ENCODE results near the gene POLD1. TPM values are rescaled to one million over a fixed set of nuclear protein-coding genes. Genes with fewer than 3 reads are reported as not detected.

The POLD1 gene
- total and polyA plus RNA-seq, 5 donors from 2014 or later: 19.3 to 28.1 (median 21.4) TPM

- Histone ChIP-seq H3K4me3 (ENCODE audit: low read depth, low read length) (no peak overlapping the region), H3K27ac (ENCODE audit: insufficient read depth, low read length, poor library complexity, severe bottlenecking) (no peak overlapping the region), H3K27me3 (ENCODE audit: control insufficient read depth, insufficient read depth, low read length) (no peaks in the 10 kb centered on the region), H3K9me3 (ENCODE audit: control insufficient read depth in 2 of 2, low read length in 2 of 2) (no peaks in the 10 kb centered on the region), H3K36me3 (ENCODE audit: control insufficient read depth, insufficient read depth, low read length) (no peaks in the 10 kb centered on the region), H3K4me1 (ENCODE audit: control insufficient read depth, insufficient read depth, low read length, poor library complexity, severe bottlenecking) (peaks cover 5% of the 10 kb centered on the region)
- no peak overlapping the region for H3K27ac Mint-ChIP-seq
- DNase-seq (no peak), ATAC-seq (ENCODE audit: low read depth in 2 of 2) (no peak)
- H3K4me1 Mint-ChIP-seq: no peaks in the 10 kb centered on the region
- H3K9me3 Mint-ChIP-seq: no peaks in the 10 kb centered on the region
- H3K27me3 Mint-ChIP-seq: no peaks in the 10 kb centered on the region
- H3K36me3 Mint-ChIP-seq: no peaks in the 10 kb centered on the region
- no peak overlapping the region for H3K4me3 Mint-ChIP-seq
These were observed 28.9 kb downstream of the POLD1 start for GRCh38 chr19:50413096-50413495.

GRCh38 chr19:50413531-50413930 is 29.4 kb downstream of the POLD1 start:
- H3K4me3 ChIP-seq (ENCODE audit: low read depth, low read length): no peak overlapping the region
- ATAC-seq (ENCODE audit: low read depth in 2 of 2) (no peak), DNase-seq (no peak)
- H3K27me3 ChIP-seq (ENCODE audit: control insufficient read depth, insufficient read depth, low read length): no peaks in the 10 kb centered on the region
- no peaks in the 10 kb centered on the region for H3K36me3 Mint-ChIP-seq
- H3K4me1 Mint-ChIP-seq: no peaks in the 10 kb centered on the region
- H3K27ac Mint-ChIP-seq: no peak overlapping the region
- H3K27ac ChIP-seq (ENCODE audit: insufficient read depth, low read length, poor library complexity, severe bottlenecking): no peak overlapping the region
- H3K4me3 Mint-ChIP-seq: no peak overlapping the region
- no peaks in the 10 kb centered on the region for H3K27me3 Mint-ChIP-seq
- H3K36me3 ChIP-seq (ENCODE audit: control insufficient read depth, insufficient read depth, low read length): no peaks in the 10 kb centered on the region
- H3K4me1 ChIP-seq (ENCODE audit: control insufficient read depth, insufficient read depth, low read length, poor library complexity, severe bottlenecking): peaks cover 5% of the 10 kb centered on the region
- no peaks in the 10 kb centered on the region for H3K9me3 ChIP-seq (ENCODE audit: control insufficient read depth in 2 of 2, low read length in 2 of 2)
- H3K9me3 Mint-ChIP-seq: no peaks in the 10 kb centered on the region

GRCh38 chr19:50414864-50415660 is 30.9 kb downstream of the POLD1 start:
- Histone ChIP-seq H3K4me1 (ENCODE audit: control insufficient read depth, insufficient read depth, low read length, poor library complexity, severe bottlenecking) (peaks cover 5% of the 10 kb centered on the region), H3K27me3 (ENCODE audit: control insufficient read depth, insufficient read depth, low read length) (no peaks in the 10 kb centered on the region), H3K4me3 (ENCODE audit: low read depth, low read length) (no peak overlapping the region), H3K9me3 (ENCODE audit: control insufficient read depth in 2 of 2, low read length in 2 of 2) (no peaks in the 10 kb centered on the region), H3K27ac (ENCODE audit: insufficient read depth, low read length, poor library complexity, severe bottlenecking) (peak overlapping the region; percentile 33), H3K36me3 (ENCODE audit: control insufficient read depth, insufficient read depth, low read length) (no peaks in the 10 kb centered on the region)
- H3K27ac Mint-ChIP-seq: peak overlapping the region in 1 of 3 donors; percentile 31
- H3K9me3 Mint-ChIP-seq: no peaks in the 10 kb centered on the region
- H3K4me3 Mint-ChIP-seq: no peak overlapping the region
- H3K36me3 Mint-ChIP-seq: peaks cover 4% of the 10 kb centered on the region
- peaks cover 10% of the 10 kb centered on the region for H3K27me3 Mint-ChIP-seq
- peaks cover 0 to 3% (median 3%) of the 10 kb centered on the region in 4 donors for H3K4me1 Mint-ChIP-seq
- ATAC-seq (ENCODE audit: low read depth in 2 of 2) (peak; percentile 58 to 70), DNase-seq (peak; percentile 62 to 68 (median 66))

GRCh38 chr19:50415661-50416033 is 31.5 kb downstream of the POLD1 start:
- DNase-seq (no peak), ATAC-seq (ENCODE audit: low read depth in 2 of 2) (peak; percentile 38 to 47)
- H3K27me3 ChIP-seq (ENCODE audit: control insufficient read depth, insufficient read depth, low read length): no peaks in the 10 kb centered on the region
- H3K4me3 Mint-ChIP-seq: no peak overlapping the region
- peaks cover 4% of the 10 kb centered on the region for H3K36me3 Mint-ChIP-seq
- H3K4me1 ChIP-seq (ENCODE audit: control insufficient read depth, insufficient read depth, low read length, poor library complexity, severe bottlenecking): peaks cover 5% of the 10 kb centered on the region
- peaks cover 0 to 6% (median 4%) of the 10 kb centered on the region in 4 donors for H3K4me1 Mint-ChIP-seq
- H3K9me3 ChIP-seq (ENCODE audit: control insufficient read depth in 2 of 2, low read length in 2 of 2): no peaks in the 10 kb centered on the region
- no peaks in the 10 kb centered on the region for H3K36me3 ChIP-seq (ENCODE audit: control insufficient read depth, insufficient read depth, low read length)
- H3K27me3 Mint-ChIP-seq: peaks cover 16% of the 10 kb centered on the region
- no peak overlapping the region for H3K27ac Mint-ChIP-seq
- H3K27ac ChIP-seq (ENCODE audit: insufficient read depth, low read length, poor library complexity, severe bottlenecking): no peak overlapping the region
- no peaks in the 10 kb centered on the region for H3K9me3 Mint-ChIP-seq
- no peak overlapping the region for H3K4me3 ChIP-seq (ENCODE audit: low read depth, low read length)

GRCh38 chr19:50416034-50416977 is 32.2 kb downstream of the POLD1 start:
- H3K4me3 ChIP-seq (ENCODE audit: low read depth, low read length): no peak overlapping the region
- peaks cover 2% of the 10 kb centered on the region for H3K27me3 ChIP-seq (ENCODE audit: control insufficient read depth, insufficient read depth, low read length)
- peaks cover 5% of the 10 kb centered on the region for H3K4me1 ChIP-seq (ENCODE audit: control insufficient read depth, insufficient read depth, low read length, poor library complexity, severe bottlenecking)
- peaks cover 20% of the 10 kb centered on the region for H3K27me3 Mint-ChIP-seq
- DNase-seq: no peak
- no peak for ATAC-seq (ENCODE audit: low read depth in 2 of 2)
- H3K4me1 Mint-ChIP-seq: peaks cover 0 to 6% (median 4%) of the 10 kb centered on the region in 4 donors
- peaks cover 0 to 1% (median 0%) of the 10 kb centered on the region in 7 donors for H3K9me3 Mint-ChIP-seq
- no peak overlapping the region for H3K27ac ChIP-seq (ENCODE audit: insufficient read depth, low read length, poor library complexity, severe bottlenecking)
- no peak overlapping the region for H3K27ac Mint-ChIP-seq
- H3K9me3 ChIP-seq (ENCODE audit: control insufficient read depth in 2 of 2, low read length in 2 of 2): no peaks in the 10 kb centered on the region
- no peak overlapping the region for H3K4me3 Mint-ChIP-seq
- H3K36me3 Mint-ChIP-seq: peaks cover 4% of the 10 kb centered on the region
- no peaks in the 10 kb centered on the region for H3K36me3 ChIP-seq (ENCODE audit: control insufficient read depth, insufficient read depth, low read length)

GRCh38 chr19:50417111-50418081 is 33.2 kb downstream of the POLD1 start:
- Mint-ChIP-seq H3K27ac (no peak overlapping the region), H3K4me1 (peaks cover 0 to 6% (median 4%) of the 10 kb centered on the region in 4 donors), H3K9me3 (peaks cover 0 to 1% (median 0%) of the 10 kb centered on the region in 7 donors), H3K4me3 (no peak overlapping the region), H3K27me3 (peaks cover 29% of the 10 kb centered on the region), H3K36me3 (peaks cover 4% of the 10 kb centered on the region)
- DNase-seq (no peak), ATAC-seq (ENCODE audit: low read depth in 2 of 2) (no peak)
- Histone ChIP-seq H3K27ac (ENCODE audit: insufficient read depth, low read length, poor library complexity, severe bottlenecking) (no peak overlapping the region), H3K9me3 (ENCODE audit: control insufficient read depth in 2 of 2, low read length in 2 of 2) (no peaks in the 10 kb centered on the region), H3K36me3 (ENCODE audit: control insufficient read depth, insufficient read depth, low read length) (no peaks in the 10 kb centered on the region), H3K27me3 (ENCODE audit: control insufficient read depth, insufficient read depth, low read length) (peaks cover 2% of the 10 kb centered on the region), H3K4me1 (ENCODE audit: control insufficient read depth, insufficient read depth, low read length, poor library complexity, severe bottlenecking) (peaks cover 5% of the 10 kb centered on the region), H3K4me3 (ENCODE audit: low read depth, low read length) (no peak overlapping the region)

Measured in CD4-positive, CD25-positive, alpha-beta regulatory T cell (primary cell).